ENCODE measurements around the gene MADCAM1.

Gene MADCAM1

GRCh38 chr19:535017-535835 lies 38.9 kb downstream of the MADCAM1 start:
- no peak for TF ChIP-seq GATA2 (IDR thresholded peaks at IDR 0.05; ENCODE audit: low read depth, low read length)

DNA sequence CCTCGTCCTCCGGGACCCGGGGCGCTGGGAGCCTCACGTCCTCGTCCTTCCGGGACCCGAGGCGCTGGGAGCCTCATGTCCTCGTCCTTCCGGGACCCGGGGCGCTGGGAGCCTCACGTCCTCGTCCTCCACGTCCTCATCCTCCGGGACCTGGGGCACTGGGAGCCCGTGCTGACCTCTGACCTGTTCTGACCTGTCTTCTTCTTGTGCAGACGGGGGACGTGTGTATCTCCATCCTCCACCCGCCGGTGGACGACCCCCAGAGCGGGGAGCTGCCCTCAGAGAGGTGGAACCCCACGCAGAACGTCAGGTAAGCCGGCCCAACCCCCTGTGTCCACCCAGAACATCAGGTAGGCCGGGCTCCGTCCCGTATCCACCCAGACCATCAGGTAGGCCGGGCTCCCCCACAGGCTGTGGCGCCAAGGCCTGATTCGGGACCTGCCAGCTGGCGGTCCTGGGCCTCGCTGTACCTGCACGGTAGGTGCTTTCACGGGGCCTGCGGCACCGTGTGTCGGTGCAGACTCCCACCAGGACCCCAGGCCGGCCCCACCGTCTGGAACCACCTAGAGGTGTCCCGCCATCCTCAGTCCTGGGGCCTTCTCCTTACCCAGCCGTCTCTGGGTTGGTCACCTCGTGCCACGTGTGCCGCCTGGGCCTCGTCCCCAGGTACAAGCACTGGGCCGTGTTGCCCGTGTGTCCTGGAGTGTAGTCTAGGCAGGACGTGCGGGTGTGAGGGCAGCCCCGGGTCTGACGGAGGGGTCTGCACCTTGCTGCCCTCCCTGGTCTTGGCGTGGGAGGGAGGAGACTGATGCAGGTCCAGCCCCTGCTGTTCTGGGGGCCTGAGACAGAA lies 40.0 kb downstream of the MADCAM1 start:
- no peak for TF ChIP-seq GATA2 (IDR thresholded peaks at IDR 0.05; ENCODE audit: low read depth, low read length)
- TF ChIP-seq GATA3 (IDR thresholded peaks at IDR 0.05; ENCODE audit: low read depth, low read length), result no peak

- TF ChIP-seq GATA3 (IDR thresholded peaks at IDR 0.05; ENCODE audit: low read depth, low read length) (no peak), GATA2 (IDR thresholded peaks at IDR 0.05; ENCODE audit: low read depth, low read length) (no peak)
These were observed 40.7 kb downstream of the MADCAM1 start for GRCh38 chr19:536881-537404.

GRCh38 chr19:538641-539428 lies 42.5 kb downstream of the MADCAM1 start:
- TF ChIP-seq GATA3 (IDR thresholded peaks at IDR 0.05; ENCODE audit: low read depth, low read length), result no peak
- no peak for TF ChIP-seq GATA2 (IDR thresholded peaks at IDR 0.05; ENCODE audit: low read depth, low read length)

DNA sequence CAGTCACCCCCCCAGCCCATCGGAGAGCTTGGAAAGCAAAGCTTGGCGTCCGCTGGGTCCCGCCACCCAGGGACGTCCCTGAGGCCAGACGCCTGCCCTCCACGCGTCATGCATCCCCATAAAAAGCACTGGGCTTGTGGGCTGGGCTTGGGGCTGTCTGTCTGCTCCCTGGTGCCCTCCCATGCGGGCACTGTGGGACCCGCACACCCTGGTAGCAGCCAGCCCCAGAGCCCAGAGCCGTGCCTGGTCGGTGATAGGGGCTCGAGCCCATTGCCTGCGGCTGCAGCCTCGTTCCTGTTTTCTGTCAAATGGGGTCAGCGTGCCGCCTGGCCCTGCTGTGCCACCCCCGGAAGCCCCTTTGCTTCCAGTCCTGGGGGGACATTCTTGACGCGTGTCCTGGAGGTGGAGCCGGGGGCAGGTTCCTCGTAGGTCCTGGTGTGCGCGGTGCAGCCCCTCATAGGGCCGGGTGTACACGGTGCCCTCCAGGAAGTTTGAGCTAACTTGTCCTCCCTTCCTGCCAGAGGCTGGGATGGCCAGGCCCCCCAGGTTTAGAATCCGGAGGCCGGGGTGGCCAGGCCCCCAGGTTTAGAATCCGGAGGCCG lies 43.2 kb downstream of the MADCAM1 start:
- no peak for TF ChIP-seq GATA3 (IDR thresholded peaks at IDR 0.05; ENCODE audit: low read depth, low read length)
- no peak for TF ChIP-seq GATA2 (IDR thresholded peaks at IDR 0.05; ENCODE audit: low read depth, low read length)

GRCh38 chr19:540867-541637 lies 44.8 kb downstream of the MADCAM1 start:
- TF ChIP-seq GATA3 (IDR thresholded peaks at IDR 0.05; ENCODE audit: low read depth, low read length) (no peak), GATA2 (IDR thresholded peaks at IDR 0.05; ENCODE audit: low read depth, low read length) (no peak)

GRCh38 chr19:541699-542098 lies 45.4 kb downstream of the MADCAM1 start:
- TF ChIP-seq GATA3 (IDR thresholded peaks at IDR 0.05; ENCODE audit: low read depth, low read length) (no peak), GATA2 (IDR thresholded peaks at IDR 0.05; ENCODE audit: low read depth, low read length) (no peak)

DNA sequence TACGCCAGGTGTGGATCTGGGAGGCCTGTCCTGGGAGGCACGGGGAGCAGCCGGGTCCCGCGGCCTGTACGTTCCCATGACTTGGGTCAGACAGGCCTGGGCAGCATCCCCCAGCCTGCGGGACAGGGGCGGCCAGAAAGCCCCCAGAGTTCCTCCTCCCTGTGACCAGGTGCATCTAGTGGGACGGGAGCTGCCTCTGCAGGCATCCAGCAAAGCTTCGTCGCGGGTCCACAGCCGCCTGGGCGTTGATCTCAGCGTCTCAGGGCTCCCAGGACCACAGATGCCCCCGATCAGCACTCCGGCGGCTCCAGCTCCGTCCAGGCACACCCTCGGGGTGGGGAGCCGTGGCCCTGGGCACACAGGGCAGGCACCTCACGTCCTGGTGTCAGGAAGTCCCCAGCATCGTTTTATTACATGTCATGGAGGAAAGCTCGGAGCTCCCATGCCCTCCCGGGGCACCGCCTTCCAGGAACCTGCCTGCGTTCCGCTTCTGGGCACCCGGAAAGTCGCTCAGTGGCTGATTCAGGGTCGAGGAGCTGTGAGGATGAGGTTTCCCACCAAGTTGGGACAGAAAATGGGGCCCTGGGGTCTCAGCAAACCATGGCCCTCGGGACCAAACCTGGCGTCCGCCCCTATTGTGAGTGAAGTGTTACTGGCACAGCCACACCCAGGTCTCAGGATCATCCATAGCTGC lies 46.0 kb downstream of the MADCAM1 start:
- no peak for TF ChIP-seq GATA3 (IDR thresholded peaks at IDR 0.05; ENCODE audit: low read depth, low read length)
- TF ChIP-seq GATA2 (IDR thresholded peaks at IDR 0.05; ENCODE audit: low read depth, low read length), result no peak

DNA sequence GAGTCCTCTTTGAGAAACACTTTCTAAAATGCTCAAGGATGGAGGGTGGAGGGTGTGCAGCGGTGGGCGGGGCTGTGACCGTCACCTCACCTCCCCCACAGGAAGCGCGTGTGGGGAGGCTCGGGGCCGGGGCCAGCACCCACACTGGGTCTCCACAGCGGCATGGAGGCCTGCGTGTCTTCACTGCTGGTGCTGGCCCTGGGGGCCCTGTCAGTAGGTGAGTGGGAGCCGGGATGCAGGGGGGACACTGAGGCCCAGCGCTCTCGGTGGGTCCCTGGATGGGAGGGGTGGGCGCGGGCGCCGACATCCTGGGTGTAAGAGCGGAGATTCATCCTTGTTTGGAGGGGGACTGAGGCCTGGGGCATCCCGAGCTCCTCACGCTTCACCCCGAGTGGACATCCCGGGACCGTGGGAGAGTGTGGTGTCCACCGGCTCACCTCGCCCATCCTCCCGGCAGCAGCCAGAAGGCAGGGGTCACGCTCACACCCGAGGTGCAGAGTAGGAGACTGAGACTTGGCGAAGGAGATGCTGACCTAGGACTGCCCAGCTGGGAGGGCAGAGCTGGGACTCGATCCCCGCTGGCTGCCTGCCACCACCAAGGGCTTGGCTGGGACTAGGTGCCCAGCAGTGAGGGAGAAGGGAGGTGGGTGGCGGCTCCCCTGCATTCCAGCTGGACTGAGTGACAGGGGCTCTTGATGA lies 47.8 kb downstream of the MADCAM1 start, which contains the start of gene GZMM:
GZMM (plus strand) TSS at position 144 of the 699 bp plus-strand sequence; CDS start at position 163, 19 bp downstream.
- TF ChIP-seq GATA2 (IDR thresholded peaks at IDR 0.05; ENCODE audit: low read depth, low read length), result no peak
- no peak for TF ChIP-seq GATA3 (IDR thresholded peaks at IDR 0.05; ENCODE audit: low read depth, low read length)

GRCh38 chr19:547117-547516 lies 50.8 kb downstream of the MADCAM1 start:
- no peak for TF ChIP-seq GATA3 (IDR thresholded peaks at IDR 0.05; ENCODE audit: low read depth, low read length)
- TF ChIP-seq GATA2 (IDR thresholded peaks at IDR 0.05; ENCODE audit: low read depth, low read length), result no peak

DNA sequence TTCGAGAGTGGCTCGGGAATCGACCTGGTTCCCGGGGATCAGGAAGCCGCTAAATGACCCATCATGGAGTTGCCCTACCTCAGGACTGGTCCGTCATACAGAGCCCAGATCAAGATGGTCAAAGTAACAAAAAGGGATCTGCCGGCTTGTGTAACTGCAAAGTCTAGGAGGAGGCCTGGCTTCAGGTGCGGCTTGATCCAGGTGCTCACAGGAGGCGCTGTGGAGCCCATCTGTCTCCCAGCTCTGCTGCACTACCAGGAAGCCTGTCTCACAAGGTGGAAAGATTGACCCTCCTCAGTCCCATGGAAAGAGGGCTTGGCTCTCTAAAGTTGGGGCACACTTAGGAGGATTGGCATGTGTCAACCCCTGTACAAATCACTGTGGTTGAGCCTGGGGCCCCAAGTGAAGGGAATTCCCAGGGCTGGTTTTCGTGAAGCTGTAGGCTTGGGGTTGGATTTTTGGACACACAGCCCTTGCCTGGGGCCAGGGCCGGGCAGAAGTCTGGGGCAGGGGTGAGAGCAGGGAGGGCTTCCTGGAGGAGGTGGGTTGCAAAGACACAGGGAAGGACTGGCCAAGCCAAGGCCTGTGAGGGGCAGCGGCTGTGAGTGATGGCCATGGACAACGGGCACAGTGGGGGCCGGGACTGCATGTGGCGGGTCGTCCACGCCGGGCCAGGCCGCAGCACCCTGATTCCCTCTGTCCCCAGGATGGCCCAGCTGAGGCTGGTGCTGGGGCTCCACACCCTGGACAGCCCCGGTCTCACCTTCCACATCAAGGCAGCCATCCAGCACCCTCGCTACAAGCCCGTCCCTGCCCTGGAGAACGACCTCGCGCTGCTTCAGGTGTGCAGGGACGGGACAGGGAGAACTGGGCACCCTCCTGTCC lies 51.8 kb downstream of the MADCAM1 start:
- TF ChIP-seq GATA3 (IDR thresholded peaks at IDR 0.05; ENCODE audit: low read depth, low read length) (no peak), GATA2 (IDR thresholded peaks at IDR 0.05; ENCODE audit: low read depth, low read length) (no peak)
